Left lung (tissue), 10 donors: ENCODE data around the gene KLHL22. TPM values are rescaled to one million over a fixed set of nuclear protein-coding genes. Genes with fewer than 3 reads are reported as not detected.

Experiments used
- ATAC-seq: fragments of 200-7000 bp; cut with Tn5 transposase; one replicate; pipeline ENCODE4 v1.9.1; 2020; ENCODE audit warnings: moderate library complexity
- DNase-seq, 4 donors: peaks; one replicate each; pipeline ENCODE4 v3.0.0-alpha.2; 2013 to 2020
- H3K27ac ChIP-seq, 2 donors: fragments of 200-600 bp; sonication (generic) in 1 of 2; one replicate each; pipeline versions ENCODE4 v1.5.0 to v1.8.0; 2020 to 2021
- H3K27me3 ChIP-seq, 2 donors: fragments of 200-600 bp; sonication (generic) in 1 of 2; one replicate each; pipeline versions ENCODE4 v1.5.0 to v1.8.0; 2020 to 2021
- H3K36me3 ChIP-seq, 2 donors: fragments of 200-600 bp; sonication (generic) in 1 of 2; one replicate each; pipeline versions ENCODE4 v1.5.0 to v1.8.0; 2020 to 2021
- H3K4me1 ChIP-seq, 2 donors: fragments of 200-600 bp; one replicate each; pipeline ENCODE4 v1.8.0; 2021
- H3K4me3 ChIP-seq, 2 donors: fragments of 200-600 bp; sonication (generic) in 1 of 2; one replicate each; pipeline versions ENCODE4 v1.5.0 to v1.8.0; 2020 to 2021; ENCODE audit warnings: mild to moderate bottlenecking in 1 of 2
- H3K9me3 ChIP-seq, 2 donors: fragments of 200-600 bp; sonication (generic) in 1 of 2; one replicate each; pipeline versions ENCODE4 v1.5.0 to v1.8.0; 2020 to 2021
- intact Hi-C, 2 donors: fragments of 100-400 bp; cut with DNase I; formaldehyde crosslinking; loops; one replicate each; pipeline versions ENCODE4 v1.11.2 to v1.14.2; 2022
- polyA plus RNA-seq, 6 donors: library from polyadenylated mRNA; unstranded; fragments of 120-200 nt; gene quantifications; one replicate each; pipeline ENCODE4 v1.2.1, GENCODE V29; 2013; ENCODE audit not compliant: insufficient read length in 6 of 6
- total RNA-seq, 2 donors: library from RNA; stranded (reverse); fragmentation: NEBNext Ultra II Directional; extraction: Animal tissue kit (Norgen Biotek cat#: 25700); gene quantifications; one replicate each; pipeline ENCODE4 v1.2.1, GENCODE V29; 2021
- TF ChIP-seq, protein P1 (sequence below), 2 donors: fragments of 200-600 bp; sonication (generic) in 1 of 2; IDR thresholded peaks; one replicate each; pipeline versions ENCODE4 v1.5.0 to v1.8.0; 2021; ENCODE audit warnings: antibody characterized with exemption in 2 of 2
- donor health status: DM: no; HTN: yes; CAD: no.
- donor health status: DM: no; HTN: no; CAD: no.

The KLHL22 gene
- total and polyA plus RNA-seq, 8 donors: 22.0 to 38.6 (median 34.1) TPM

DNA sequence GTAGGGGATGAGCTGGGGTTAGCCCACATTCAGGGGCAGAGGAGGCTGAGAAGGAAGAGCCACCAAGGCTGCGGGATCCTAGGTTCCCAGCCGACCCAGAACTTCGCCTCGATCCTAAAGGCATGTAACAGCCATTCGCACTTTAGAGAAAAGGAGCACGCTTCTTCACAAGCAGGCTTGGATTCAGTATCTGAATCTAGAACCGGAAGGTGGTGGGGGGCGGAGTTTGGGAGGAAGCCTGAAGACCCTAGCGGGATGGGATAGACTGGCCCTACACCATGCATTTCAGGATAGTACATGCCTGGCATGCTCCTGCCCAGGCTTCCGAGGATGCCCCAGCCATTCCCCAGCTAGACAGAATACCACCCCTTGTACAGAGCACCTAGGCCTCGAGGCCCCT, 62.4 kb downstream of the KLHL22 start:
- H3K27me3 ChIP-seq: peaks cover 23 to 100% of the 10 kb centered on the region in 2 donors
- H3K9me3 ChIP-seq: no peaks in the 10 kb centered on the region
- peaks cover 0 to 4% of the 10 kb centered on the region in 2 donors for H3K36me3 ChIP-seq
- H3K27ac ChIP-seq: no peak overlapping the region
- DNase-seq: peak in 1 of 4 donors; percentile 11
- no peak overlapping the region for H3K4me3 ChIP-seq
- peaks cover 19 to 58% of the 10 kb centered on the region in 2 donors for H3K4me1 ChIP-seq
- intact Hi-C loops: no loop called here
- TF ChIP-seq, protein P1, sequence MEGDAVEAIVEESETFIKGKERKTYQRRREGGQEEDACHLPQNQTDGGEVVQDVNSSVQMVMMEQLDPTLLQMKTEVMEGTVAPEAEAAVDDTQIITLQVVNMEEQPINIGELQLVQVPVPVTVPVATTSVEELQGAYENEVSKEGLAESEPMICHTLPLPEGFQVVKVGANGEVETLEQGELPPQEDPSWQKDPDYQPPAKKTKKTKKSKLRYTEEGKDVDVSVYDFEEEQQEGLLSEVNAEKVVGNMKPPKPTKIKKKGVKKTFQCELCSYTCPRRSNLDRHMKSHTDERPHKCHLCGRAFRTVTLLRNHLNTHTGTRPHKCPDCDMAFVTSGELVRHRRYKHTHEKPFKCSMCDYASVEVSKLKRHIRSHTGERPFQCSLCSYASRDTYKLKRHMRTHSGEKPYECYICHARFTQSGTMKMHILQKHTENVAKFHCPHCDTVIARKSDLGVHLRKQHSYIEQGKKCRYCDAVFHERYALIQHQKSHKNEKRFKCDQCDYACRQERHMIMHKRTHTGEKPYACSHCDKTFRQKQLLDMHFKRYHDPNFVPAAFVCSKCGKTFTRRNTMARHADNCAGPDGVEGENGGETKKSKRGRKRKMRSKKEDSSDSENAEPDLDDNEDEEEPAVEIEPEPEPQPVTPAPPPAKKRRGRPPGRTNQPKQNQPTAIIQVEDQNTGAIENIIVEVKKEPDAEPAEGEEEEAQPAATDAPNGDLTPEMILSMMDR (IDR thresholded peaks at IDR 0.05): no peak
- ATAC-seq: no peak

DNA sequence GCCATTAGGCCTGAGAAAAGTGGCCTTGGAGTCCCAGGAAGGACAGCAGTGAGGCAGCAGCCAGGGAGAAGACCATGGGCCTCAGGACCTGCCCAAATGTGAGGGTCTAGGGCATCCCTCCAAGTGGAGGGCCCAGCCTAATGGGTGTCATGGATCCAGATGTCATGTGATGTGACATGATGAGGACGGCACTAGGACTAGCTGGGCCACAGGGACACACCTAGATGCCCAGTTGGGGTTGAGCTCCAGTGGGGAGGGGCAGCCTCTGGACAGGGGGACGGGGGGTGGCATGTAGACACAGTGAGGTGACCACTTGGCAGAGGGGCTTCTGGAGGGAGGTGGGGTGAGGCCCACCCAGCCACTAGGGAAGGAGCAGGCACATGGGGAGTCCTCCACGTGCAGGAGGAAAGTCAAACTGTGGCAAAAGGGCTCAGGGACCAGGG, 63.3 kb downstream of the KLHL22 start:
- TF ChIP-seq, protein P1 (IDR thresholded peaks at IDR 0.05): no peak
- Histone ChIP-seq H3K36me3 (peaks cover 0 to 4% of the 10 kb centered on the region in 2 donors), H3K27me3 (peaks cover 19 to 99% of the 10 kb centered on the region in 2 donors), H3K4me3 (no peak overlapping the region), H3K27ac (no peak overlapping the region), H3K4me1 (peaks cover 19 to 50% of the 10 kb centered on the region in 2 donors), H3K9me3 (no peaks in the 10 kb centered on the region)
- DNase-seq: peak in 1 of 4 donors; percentile 28
- intact Hi-C loops: no loop called here
- no peak for ATAC-seq

DNA sequence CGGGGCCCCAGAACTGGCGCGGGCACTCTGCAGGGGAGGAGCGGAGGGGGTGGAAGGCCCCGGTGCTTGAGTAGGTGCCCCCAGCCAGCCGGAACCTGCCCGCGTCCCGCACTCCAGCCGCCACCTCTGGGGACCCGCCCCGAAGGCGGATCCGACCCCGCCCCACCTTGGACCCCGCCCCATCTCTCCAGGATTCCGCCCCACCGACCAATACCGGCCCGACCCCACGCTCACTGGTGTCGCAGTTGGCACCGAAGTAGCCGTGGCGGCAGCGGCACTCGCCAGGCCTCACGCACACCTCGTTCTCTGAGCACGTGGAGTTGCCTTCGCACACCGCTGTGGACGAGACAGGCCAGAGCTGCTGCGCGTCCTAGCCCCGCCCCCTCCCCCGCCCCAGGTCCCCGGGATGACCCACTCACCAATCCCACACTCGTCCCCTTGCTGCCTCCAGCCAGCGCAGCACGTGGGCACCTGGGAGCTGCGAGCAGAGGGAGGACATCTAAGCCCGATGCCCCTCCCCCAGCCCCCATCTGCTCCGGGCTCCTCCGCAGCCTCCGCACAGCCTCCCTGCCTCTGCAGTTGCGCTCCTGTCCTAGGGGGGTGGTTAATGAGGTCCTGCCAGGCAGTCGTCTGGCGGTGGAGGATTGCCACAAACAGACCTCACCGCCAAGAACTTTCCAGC, 63.9 kb downstream of the KLHL22 start:
- TF ChIP-seq, protein P1 (IDR thresholded peaks at IDR 0.05): no peak
- Histone ChIP-seq H3K9me3 (no peaks in the 10 kb centered on the region), H3K4me1 (peaks cover 16 to 44% of the 10 kb centered on the region in 2 donors), H3K27ac (no peak overlapping the region), H3K36me3 (peaks cover 0 to 4% of the 10 kb centered on the region in 2 donors), H3K4me3 (peak overlapping the region in 1 of 2 donors; percentile 24), H3K27me3 (peaks cover 16 to 98% of the 10 kb centered on the region in 2 donors)
- no peak for ATAC-seq
- peak in 1 of 4 donors; percentile 32 for DNase-seq
- intact Hi-C loops: no loop called here

DNA sequence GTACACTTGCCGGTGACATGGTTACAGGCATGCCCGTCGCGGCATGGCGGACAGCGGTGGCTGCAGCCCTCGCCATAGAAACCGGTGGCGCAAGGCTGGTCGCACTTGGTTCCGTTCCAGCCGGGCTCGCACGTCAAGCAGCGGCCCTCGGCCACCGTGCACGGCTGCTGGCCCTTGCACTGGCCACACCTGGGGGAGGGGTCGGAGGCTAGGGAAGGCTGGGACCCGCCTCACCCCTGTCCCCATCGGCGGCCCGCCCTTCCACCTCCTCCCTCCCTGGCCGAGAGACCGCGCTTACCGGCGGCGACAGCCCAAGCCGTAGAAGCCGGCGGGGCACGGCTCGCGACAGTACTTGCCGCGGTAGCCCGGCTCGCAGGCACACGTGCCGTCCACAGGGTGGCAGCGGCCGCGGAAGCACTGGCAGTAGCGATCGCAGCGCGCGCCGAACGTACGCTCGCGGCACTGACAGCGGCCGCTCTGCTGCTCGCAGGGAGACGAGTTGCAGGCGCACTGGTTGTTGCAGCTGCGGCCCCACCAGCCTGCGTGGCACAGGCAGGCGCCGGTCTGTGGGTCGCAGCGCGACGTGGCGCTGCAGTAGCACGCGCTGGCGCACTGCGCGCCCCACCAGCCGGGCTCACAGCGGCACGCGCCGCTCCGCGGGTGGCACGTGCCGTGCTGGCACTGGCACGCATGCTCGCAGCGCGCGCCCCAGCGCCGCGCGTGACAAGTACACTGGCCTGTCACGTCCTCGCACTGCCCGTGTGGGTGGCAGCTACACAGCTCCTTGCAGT, 64.7 kb downstream of the KLHL22 start:
- intact Hi-C loops: no loop called here
- H3K36me3 ChIP-seq: peaks cover 0 to 4% of the 10 kb centered on the region in 2 donors
- TF ChIP-seq, protein P1 (IDR thresholded peaks at IDR 0.05): no peak
- no peak overlapping the region for H3K27ac ChIP-seq
- ATAC-seq (peak; percentile 79), DNase-seq (peak in 2 of 4 donors; percentile 41 to 88)
- H3K4me3 ChIP-seq: peak overlapping the region in 1 of 2 donors; percentile 24
- H3K4me1 ChIP-seq: peaks cover 16 to 38% of the 10 kb centered on the region in 2 donors
- peaks cover 16 to 98% of the 10 kb centered on the region in 2 donors for H3K27me3 ChIP-seq
- H3K9me3 ChIP-seq: no peaks in the 10 kb centered on the region
